Ishikawa (cell line): ENCODE data around the gene PLOD1.

ENCODE experiments used
- CEBPB ChIP-seq: IDR thresholded peaks from 2 replicates; pipeline ENCODE4 v1.6.1; 2012
- CREB1 ChIP-seq: IDR thresholded peaks from 2 replicates; pipeline ENCODE4 v1.6.1; 2012; ENCODE audit warnings: low read depth
- EGR1 ChIP-seq: IDR thresholded peaks from 2 replicates; pipeline ENCODE4 v1.6.1; 2012
- EP300 ChIP-seq: IDR thresholded peaks from 2 replicates; pipeline ENCODE4 v1.6.1; 2012; ENCODE audit warnings: borderline replicate concordance
- FOXM1 ChIP-seq: IDR thresholded peaks from 2 replicates; pipeline ENCODE4 v1.6.1; 2012; ENCODE audit warnings: low read depth, borderline replicate concordance
- MAX ChIP-seq: IDR thresholded peaks from 2 replicates; pipeline ENCODE4 v1.6.1; 2012
- NFIC ChIP-seq: IDR thresholded peaks from 2 replicates; pipeline ENCODE4 v1.6.1; 2012
- RAD21 ChIP-seq: IDR thresholded peaks from 2 replicates; pipeline ENCODE4 v1.6.1; 2012; ENCODE audit warnings: low read depth
- REST ChIP-seq: IDR thresholded peaks from 2 replicates; pipeline ENCODE4 v1.6.1; 2012; ENCODE audit warnings: low read depth, mild to moderate bottlenecking
- TAF1 ChIP-seq: IDR thresholded peaks from 2 replicates; pipeline ENCODE4 v1.6.1; 2012; ENCODE audit warnings: low read depth, mild to moderate bottlenecking
- TCF12 ChIP-seq: IDR thresholded peaks from 2 replicates; pipeline ENCODE4 v1.6.1; 2012; ENCODE audit warnings: low read depth
- TEAD4 ChIP-seq: IDR thresholded peaks from 2 replicates; pipeline ENCODE4 v1.6.1; 2012
- USF1 ChIP-seq: IDR thresholded peaks from 2 replicates; pipeline ENCODE4 v1.6.1; 2012
- YY1 ChIP-seq: IDR thresholded peaks from 2 replicates; pipeline ENCODE4 v1.6.1; 2012; ENCODE audit warnings: low read depth
- ZBTB7A ChIP-seq: IDR thresholded peaks from 2 replicates; pipeline ENCODE4 v1.6.1; 2012; ENCODE audit warnings: low read depth

The PLOD1 gene

GRCh38 chr1:11981378-11982009, 47.0 kb downstream of the PLOD1 start:
- no peak for TF ChIP-seq FOXM1

DNA sequence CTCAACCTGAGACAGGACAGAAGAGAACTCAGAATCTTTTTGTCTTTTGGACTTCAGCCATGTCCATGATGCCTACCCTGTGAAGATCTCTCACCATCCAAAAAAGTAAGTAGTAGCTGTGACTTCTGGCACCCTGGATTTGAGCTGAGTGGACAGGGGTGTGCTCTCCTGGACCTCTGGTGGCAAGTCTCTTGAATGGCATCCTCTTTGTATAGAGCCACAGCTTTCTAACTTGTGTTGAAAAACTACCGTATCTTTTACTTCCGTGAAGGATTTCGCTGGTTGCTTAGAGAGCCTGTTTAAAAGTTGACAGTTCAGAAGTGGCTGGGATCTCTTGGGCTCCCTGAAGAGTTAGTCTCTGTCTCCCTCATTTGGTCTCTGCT, 47.5 kb downstream of the PLOD1 start:
- TF ChIP-seq FOXM1 (no peak), EP300 (no peak)

- no peak for TF ChIP-seq RAD21
- no peak for TF ChIP-seq CREB1
- no peak for TF ChIP-seq TEAD4
- no peak for TF ChIP-seq NFIC
- no peak for TF ChIP-seq TCF12
- no peak for TF ChIP-seq TAF1
- no peak for TF ChIP-seq ZBTB7A
- TF ChIP-seq CEBPB = no peak
- no peak for TF ChIP-seq FOXM1
- TF ChIP-seq MAX = no peak
- no peak for TF ChIP-seq USF1
- TF ChIP-seq EP300 = no peak
- TF ChIP-seq YY1 = no peak
- TF ChIP-seq EGR1 = no peak
These were observed 49.6 kb downstream of the PLOD1 start for GRCh38 chr1:11984121-11984520.

DNA sequence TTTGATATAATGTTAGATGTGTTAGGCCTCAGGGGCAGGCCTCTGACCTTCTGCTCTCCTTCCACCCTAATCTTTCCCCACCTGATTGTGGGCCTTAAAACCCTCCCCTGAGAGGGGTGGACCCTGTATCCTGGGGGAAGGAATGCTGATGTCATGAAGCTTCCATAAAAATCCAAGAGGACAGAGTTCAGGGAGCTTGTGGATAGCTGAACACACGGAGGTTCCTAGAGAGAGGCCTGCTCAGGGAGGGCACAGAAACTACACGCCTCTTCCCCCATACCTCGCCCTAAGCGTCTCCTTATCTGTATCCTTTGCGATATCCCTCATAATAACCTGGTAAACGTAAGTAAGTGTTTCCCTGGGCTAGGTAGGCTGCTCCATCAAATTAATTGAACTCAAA, 50.1 kb downstream of the PLOD1 start:
- TF ChIP-seq ZBTB7A (no peak), CREB1 (no peak), NFIC (no peak), EP300 (no peak)

- TF ChIP-seq TAF1 = no peak
- no peak for TF ChIP-seq USF1
- TF ChIP-seq CREB1 = no peak
- TF ChIP-seq TEAD4 = no peak
- TF ChIP-seq CEBPB = no peak
- TF ChIP-seq TCF12 = no peak
- TF ChIP-seq NFIC = no peak
These were observed 50.7 kb downstream of the PLOD1 start for GRCh38 chr1:11985171-11985570.

DNA sequence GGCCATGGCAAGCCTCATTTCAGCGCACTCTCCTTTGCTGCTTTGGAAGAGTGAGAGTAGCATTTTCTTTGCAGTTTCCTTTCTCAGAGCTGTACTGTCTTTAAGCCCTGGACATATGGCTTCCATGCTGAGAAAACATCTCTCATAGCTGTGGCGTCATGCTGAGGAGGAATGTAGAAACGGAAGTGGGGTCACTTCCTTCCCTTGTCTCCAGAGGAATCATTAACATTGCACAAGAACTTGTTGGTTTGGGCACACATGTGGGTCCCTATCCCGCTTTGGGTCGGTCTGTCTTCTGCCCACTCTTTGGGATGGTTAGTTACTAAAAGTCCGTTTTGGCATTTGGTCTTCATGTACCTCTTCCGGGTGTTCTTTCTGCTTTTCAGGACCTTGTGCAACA, 51.3 kb downstream of the PLOD1 start:
- TF ChIP-seq ZBTB7A = no peak
- no peak for TF ChIP-seq EGR1
- no peak for TF ChIP-seq YY1
- TF ChIP-seq TEAD4 = no peak
- no peak for TF ChIP-seq RAD21
- no peak for TF ChIP-seq MAX

GRCh38 chr1:11989669-11990068, 55.2 kb downstream of the PLOD1 start:
- TF ChIP-seq FOXM1 (no peak), USF1 (no peak), TAF1 (no peak), REST (no peak), TEAD4 (no peak), CEBPB (no peak), EP300 (no peak), EGR1 (no peak), TCF12 (no peak), YY1 (no peak), MAX (no peak), RAD21 (no peak), CREB1 (no peak)
